K562 (cell line): ENCODE measurements around the gene FANK1. TPM values are rescaled to one million over a fixed set of nuclear protein-coding genes. Genes with fewer than 3 reads are reported as not detected.
A peak's percentile ranks its signal among the peaks of the same experiment; 100 is the strongest.

Source experiments
- FOXK2 ChIP-seq, 2 experiments: fragments of 450-650 bp; IDR thresholded peaks in 1 of 2; conservative IDR thresholded peaks in 1 of 2; 2 replicates each; pipeline ENCODE4 v1.6.1; 2016; ENCODE audit warnings: low read depth in 2 of 2, mild to moderate bottlenecking in 1 of 2
- RFX5 ChIP-seq: IDR thresholded peaks from 2 replicates; pipeline ENCODE4 v1.6.1; 2011; ENCODE audit warnings: low read depth, mild to moderate bottlenecking, improper control_type of control experiment, low read length
- TBL1XR1 ChIP-seq, 2 experiments: IDR thresholded peaks; 2 replicates each; pipeline ENCODE4 v1.6.1; 2012; ENCODE audit warnings: improper control_type of control experiment in 2 of 2, low read length in 2 of 2, mild to moderate bottlenecking in 1 of 2
- ZNF217 ChIP-seq: sonication (generic); formaldehyde crosslinking; IDR thresholded peaks from 2 replicates; pipeline ENCODE4 v1.8.0; 2022; ENCODE audit warnings: mild to moderate bottlenecking, missing genetic modification reagents
- polyA plus RNA-seq, 8 experiments: library from polyadenylated mRNA; depleted of rRNA in 4 of 8; stranded (reverse) in 5 of 8; unstranded in 3 of 8; fragments of >200 nt; fragmentation: Nextera tagmentation in 2 of 8; fragmentation: Illumina TruSeq in 1 of 8; extraction: Ambion mirVana in 2 of 8; extraction: Trizol in 1 of 8; gene quantifications; 2 replicates each; pipeline versions ENCODE4 v1.2.1 to v1.2.3, GENCODE V29; 2011 to 2014; ENCODE audit warnings: inconsistent platforms in 1 of 8, missing spikeins in 1 of 8
- total RNA-seq, 7 experiments: library from RNA; depleted of rRNA in 6 of 7; stranded (reverse); fragments of >200 nt in 6 of 7; fragmentation: Illumina TruSeq in 2 of 7; extraction: Trizol in 2 of 7; gene quantifications; 2 replicates each; pipeline versions ENCODE4 v1.2.1 to v1.2.3, GENCODE V29; 2011 to 2021; ENCODE audit warnings: low replicate concordance in 1 of 7
- TF ChIP-seq, protein P1 (sequence below): IDR thresholded peaks from 2 replicates; pipeline ENCODE4 v1.6.1; 2011; ENCODE audit warnings: borderline replicate concordance, low read depth, mild to moderate bottlenecking, moderate library complexity, low read length; ENCODE audit not compliant: insufficient read depth, poor library complexity, severe bottlenecking
- TF ChIP-seq, protein P2 (sequence below): fragments of 450-650 bp; IDR thresholded peaks from 2 replicates; pipeline ENCODE4 v1.6.1; 2016; ENCODE audit warnings: mild to moderate bottlenecking, moderate library complexity
- TF ChIP-seq, protein P3 (sequence below), 2 experiments: IDR thresholded peaks; 2 replicates each; pipeline ENCODE4 v1.6.1; 2012; ENCODE audit warnings: improper control_type of control experiment in 2 of 2, low read depth in 2 of 2, low read length in 2 of 2, borderline replicate concordance in 1 of 2

The FANK1 gene
- total and polyA plus RNA-seq, 9 of the 15 experiments (the other 6 are each of a cell fraction or from before 2014, with no cell fraction given) = 0.11 to 2.3 (median 0.51) TPM; not detected in 1

DNA sequence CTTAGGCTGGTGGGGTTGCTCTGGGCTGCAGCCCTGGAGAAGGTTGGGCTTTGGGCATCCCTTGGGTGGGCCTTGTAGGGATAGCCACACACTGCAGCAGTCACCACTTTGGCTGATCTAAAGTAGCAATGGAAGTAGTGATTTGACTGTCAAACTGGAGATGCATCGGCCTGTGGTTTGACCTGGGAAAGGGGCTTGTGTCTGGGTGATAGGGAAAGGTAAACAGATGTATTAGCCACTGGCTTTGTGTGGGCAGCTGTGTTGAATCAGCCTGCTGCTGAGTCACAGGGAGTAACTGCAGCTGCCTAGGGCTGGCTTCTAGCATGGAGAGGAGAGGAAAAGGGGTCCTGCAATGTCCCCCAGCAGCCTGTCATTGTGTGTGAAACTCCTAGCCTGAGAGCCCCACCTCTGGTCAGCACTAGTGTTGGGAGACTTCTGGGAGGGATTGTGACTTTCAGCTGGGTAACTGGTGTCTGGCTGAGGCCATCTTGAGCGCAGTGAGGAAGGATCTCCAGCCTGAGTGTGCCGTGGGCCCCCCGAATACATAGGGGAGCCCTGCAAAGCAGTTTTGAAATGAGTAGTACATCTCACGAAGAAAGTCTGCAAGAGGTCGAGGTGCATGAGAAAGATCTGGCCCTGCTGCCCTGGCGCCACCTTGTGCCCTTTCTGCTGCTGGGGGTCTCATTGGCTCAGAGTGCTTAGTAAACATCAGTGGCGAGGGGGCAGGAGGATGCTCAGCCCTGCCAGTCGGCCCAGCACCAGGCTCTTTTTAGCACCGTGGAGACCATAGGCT, 117.3 kb downstream of the FANK1 start (continued):
- TF ChIP-seq, protein P1, sequence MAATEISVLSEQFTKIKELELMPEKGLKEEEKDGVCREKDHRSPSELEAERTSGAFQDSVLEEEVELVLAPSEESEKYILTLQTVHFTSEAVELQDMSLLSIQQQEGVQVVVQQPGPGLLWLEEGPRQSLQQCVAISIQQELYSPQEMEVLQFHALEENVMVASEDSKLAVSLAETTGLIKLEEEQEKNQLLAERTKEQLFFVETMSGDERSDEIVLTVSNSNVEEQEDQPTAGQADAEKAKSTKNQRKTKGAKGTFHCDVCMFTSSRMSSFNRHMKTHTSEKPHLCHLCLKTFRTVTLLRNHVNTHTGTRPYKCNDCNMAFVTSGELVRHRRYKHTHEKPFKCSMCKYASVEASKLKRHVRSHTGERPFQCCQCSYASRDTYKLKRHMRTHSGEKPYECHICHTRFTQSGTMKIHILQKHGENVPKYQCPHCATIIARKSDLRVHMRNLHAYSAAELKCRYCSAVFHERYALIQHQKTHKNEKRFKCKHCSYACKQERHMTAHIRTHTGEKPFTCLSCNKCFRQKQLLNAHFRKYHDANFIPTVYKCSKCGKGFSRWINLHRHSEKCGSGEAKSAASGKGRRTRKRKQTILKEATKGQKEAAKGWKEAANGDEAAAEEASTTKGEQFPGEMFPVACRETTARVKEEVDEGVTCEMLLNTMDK = no peak
- TF ChIP-seq FOXK2 (conservative IDR thresholded peaks at IDR 0.05 in 1 of 2, IDR thresholded peaks at IDR 0.05 in 1 of 2; ENCODE audit: low read depth in 2 of 2) = no peak
- no peak for TF ChIP-seq ZNF217 (CRISPR knock-in tag)
- TF ChIP-seq TBL1XR1 (IDR thresholded peaks at IDR 0.05; ENCODE audit: low read length in 2 of 2) = peak in 1 of 2 experiments; percentile 29; a peak in 1 of 4 replicates
- TF ChIP-seq RFX5 = no peak
- TF ChIP-seq, protein P2, sequence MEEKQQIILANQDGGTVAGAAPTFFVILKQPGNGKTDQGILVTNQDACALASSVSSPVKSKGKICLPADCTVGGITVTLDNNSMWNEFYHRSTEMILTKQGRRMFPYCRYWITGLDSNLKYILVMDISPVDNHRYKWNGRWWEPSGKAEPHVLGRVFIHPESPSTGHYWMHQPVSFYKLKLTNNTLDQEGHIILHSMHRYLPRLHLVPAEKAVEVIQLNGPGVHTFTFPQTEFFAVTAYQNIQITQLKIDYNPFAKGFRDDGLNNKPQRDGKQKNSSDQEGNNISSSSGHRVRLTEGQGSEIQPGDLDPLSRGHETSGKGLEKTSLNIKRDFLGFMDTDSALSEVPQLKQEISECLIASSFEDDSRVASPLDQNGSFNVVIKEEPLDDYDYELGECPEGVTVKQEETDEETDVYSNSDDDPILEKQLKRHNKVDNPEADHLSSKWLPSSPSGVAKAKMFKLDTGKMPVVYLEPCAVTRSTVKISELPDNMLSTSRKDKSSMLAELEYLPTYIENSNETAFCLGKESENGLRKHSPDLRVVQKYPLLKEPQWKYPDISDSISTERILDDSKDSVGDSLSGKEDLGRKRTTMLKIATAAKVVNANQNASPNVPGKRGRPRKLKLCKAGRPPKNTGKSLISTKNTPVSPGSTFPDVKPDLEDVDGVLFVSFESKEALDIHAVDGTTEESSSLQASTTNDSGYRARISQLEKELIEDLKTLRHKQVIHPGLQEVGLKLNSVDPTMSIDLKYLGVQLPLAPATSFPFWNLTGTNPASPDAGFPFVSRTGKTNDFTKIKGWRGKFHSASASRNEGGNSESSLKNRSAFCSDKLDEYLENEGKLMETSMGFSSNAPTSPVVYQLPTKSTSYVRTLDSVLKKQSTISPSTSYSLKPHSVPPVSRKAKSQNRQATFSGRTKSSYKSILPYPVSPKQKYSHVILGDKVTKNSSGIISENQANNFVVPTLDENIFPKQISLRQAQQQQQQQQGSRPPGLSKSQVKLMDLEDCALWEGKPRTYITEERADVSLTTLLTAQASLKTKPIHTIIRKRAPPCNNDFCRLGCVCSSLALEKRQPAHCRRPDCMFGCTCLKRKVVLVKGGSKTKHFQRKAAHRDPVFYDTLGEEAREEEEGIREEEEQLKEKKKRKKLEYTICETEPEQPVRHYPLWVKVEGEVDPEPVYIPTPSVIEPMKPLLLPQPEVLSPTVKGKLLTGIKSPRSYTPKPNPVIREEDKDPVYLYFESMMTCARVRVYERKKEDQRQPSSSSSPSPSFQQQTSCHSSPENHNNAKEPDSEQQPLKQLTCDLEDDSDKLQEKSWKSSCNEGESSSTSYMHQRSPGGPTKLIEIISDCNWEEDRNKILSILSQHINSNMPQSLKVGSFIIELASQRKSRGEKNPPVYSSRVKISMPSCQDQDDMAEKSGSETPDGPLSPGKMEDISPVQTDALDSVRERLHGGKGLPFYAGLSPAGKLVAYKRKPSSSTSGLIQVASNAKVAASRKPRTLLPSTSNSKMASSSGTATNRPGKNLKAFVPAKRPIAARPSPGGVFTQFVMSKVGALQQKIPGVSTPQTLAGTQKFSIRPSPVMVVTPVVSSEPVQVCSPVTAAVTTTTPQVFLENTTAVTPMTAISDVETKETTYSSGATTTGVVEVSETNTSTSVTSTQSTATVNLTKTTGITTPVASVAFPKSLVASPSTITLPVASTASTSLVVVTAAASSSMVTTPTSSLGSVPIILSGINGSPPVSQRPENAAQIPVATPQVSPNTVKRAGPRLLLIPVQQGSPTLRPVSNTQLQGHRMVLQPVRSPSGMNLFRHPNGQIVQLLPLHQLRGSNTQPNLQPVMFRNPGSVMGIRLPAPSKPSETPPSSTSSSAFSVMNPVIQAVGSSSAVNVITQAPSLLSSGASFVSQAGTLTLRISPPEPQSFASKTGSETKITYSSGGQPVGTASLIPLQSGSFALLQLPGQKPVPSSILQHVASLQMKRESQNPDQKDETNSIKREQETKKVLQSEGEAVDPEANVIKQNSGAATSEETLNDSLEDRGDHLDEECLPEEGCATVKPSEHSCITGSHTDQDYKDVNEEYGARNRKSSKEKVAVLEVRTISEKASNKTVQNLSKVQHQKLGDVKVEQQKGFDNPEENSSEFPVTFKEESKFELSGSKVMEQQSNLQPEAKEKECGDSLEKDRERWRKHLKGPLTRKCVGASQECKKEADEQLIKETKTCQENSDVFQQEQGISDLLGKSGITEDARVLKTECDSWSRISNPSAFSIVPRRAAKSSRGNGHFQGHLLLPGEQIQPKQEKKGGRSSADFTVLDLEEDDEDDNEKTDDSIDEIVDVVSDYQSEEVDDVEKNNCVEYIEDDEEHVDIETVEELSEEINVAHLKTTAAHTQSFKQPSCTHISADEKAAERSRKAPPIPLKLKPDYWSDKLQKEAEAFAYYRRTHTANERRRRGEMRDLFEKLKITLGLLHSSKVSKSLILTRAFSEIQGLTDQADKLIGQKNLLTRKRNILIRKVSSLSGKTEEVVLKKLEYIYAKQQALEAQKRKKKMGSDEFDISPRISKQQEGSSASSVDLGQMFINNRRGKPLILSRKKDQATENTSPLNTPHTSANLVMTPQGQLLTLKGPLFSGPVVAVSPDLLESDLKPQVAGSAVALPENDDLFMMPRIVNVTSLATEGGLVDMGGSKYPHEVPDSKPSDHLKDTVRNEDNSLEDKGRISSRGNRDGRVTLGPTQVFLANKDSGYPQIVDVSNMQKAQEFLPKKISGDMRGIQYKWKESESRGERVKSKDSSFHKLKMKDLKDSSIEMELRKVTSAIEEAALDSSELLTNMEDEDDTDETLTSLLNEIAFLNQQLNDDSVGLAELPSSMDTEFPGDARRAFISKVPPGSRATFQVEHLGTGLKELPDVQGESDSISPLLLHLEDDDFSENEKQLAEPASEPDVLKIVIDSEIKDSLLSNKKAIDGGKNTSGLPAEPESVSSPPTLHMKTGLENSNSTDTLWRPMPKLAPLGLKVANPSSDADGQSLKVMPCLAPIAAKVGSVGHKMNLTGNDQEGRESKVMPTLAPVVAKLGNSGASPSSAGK = no peak
- TF ChIP-seq, protein P3, sequence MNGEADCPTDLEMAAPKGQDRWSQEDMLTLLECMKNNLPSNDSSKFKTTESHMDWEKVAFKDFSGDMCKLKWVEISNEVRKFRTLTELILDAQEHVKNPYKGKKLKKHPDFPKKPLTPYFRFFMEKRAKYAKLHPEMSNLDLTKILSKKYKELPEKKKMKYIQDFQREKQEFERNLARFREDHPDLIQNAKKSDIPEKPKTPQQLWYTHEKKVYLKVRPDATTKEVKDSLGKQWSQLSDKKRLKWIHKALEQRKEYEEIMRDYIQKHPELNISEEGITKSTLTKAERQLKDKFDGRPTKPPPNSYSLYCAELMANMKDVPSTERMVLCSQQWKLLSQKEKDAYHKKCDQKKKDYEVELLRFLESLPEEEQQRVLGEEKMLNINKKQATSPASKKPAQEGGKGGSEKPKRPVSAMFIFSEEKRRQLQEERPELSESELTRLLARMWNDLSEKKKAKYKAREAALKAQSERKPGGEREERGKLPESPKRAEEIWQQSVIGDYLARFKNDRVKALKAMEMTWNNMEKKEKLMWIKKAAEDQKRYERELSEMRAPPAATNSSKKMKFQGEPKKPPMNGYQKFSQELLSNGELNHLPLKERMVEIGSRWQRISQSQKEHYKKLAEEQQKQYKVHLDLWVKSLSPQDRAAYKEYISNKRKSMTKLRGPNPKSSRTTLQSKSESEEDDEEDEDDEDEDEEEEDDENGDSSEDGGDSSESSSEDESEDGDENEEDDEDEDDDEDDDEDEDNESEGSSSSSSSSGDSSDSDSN (IDR thresholded peaks at IDR 0.05; ENCODE audit: borderline replicate concordance in 1 of 2, low read depth in 2 of 2, low read length in 2 of 2) = no peak
